ENCODE measurements around the gene FUT1.

FUT1 gene

DNA sequence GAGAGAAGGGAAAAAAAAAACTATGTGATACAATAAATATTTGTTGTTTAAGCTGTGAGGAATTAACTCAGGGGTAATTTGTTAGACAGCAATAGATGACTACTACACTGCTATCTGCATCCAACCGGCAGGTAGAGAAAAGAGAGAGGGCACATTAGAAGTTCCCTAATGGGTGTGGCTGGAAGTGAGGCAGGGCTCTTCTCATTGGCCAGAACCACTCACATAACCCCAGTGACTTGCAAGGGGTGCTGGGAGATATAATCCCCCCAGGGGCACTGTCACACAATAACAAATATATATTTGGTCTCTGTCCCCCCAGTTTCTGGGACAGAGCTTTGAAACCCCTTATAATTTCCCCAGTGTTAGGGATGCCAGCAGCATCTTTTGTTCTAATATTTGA is 27.2 kb upstream of the FUT1 start:
- DNase-seq (ENCODE audit: low read depth) = no peak
- TF ChIP-seq, protein P1, sequence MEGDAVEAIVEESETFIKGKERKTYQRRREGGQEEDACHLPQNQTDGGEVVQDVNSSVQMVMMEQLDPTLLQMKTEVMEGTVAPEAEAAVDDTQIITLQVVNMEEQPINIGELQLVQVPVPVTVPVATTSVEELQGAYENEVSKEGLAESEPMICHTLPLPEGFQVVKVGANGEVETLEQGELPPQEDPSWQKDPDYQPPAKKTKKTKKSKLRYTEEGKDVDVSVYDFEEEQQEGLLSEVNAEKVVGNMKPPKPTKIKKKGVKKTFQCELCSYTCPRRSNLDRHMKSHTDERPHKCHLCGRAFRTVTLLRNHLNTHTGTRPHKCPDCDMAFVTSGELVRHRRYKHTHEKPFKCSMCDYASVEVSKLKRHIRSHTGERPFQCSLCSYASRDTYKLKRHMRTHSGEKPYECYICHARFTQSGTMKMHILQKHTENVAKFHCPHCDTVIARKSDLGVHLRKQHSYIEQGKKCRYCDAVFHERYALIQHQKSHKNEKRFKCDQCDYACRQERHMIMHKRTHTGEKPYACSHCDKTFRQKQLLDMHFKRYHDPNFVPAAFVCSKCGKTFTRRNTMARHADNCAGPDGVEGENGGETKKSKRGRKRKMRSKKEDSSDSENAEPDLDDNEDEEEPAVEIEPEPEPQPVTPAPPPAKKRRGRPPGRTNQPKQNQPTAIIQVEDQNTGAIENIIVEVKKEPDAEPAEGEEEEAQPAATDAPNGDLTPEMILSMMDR (conservative IDR thresholded peaks at IDR 0.05; ENCODE audit: control insufficient read depth, insufficient read depth, low read depth, low read length) = no peak
- H3K4me3 ChIP-seq (ENCODE audit: control insufficient read depth, low read depth, low read length) = no peak overlapping the region

DNA sequence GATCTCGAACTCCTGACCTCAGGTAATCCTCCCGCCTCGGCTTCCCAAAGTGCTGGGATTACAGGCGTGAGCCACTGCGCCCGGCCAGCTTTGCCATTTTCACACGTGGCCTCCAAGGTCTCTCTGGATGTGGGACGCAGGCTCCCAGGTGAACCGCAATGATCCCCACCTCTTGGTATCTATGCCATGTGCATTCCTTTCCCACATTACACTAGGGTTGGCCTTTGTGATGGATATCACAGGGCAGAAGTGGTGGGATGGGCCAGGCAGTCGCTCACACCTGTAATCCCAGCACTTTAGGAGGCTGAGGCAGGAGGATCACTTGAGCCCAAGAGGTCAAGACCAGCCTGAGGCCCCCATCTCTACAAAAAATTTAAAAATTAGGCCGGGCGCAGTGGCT is 25.3 kb upstream of the FUT1 start:
- DNase-seq (ENCODE audit: low read depth) = no peak
- H3K4me3 ChIP-seq (ENCODE audit: control insufficient read depth, low read depth, low read length) = no peak overlapping the region
- TF ChIP-seq, protein P1 (conservative IDR thresholded peaks at IDR 0.05; ENCODE audit: control insufficient read depth, insufficient read depth, low read depth, low read length) = no peak

DNA sequence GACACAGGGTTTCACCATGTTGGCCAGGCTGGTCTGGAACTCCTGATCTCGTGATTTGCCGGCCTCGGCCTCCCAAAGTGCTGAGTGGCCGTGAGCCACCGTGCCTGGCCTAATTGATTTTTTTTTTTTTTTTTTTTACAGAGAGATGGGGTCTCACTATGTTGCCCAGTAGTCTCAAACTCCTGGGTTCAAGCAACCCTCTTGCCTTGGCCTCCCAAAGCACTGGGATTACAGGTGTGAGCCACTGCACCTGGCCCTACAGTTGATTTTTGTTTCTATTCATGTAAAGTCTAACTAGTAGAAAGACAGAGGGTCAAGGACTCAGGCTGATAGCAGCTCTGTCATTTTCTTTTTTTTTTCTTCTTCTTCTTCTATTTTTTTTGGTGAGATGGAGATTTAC is 24.7 kb upstream of the FUT1 start:
- no peak overlapping the region for H3K4me3 ChIP-seq (ENCODE audit: control insufficient read depth, low read depth, low read length)
- no peak for DNase-seq (ENCODE audit: low read depth)
- TF ChIP-seq, protein P1 (conservative IDR thresholded peaks at IDR 0.05; ENCODE audit: control insufficient read depth, insufficient read depth, low read depth, low read length) = no peak

DNA sequence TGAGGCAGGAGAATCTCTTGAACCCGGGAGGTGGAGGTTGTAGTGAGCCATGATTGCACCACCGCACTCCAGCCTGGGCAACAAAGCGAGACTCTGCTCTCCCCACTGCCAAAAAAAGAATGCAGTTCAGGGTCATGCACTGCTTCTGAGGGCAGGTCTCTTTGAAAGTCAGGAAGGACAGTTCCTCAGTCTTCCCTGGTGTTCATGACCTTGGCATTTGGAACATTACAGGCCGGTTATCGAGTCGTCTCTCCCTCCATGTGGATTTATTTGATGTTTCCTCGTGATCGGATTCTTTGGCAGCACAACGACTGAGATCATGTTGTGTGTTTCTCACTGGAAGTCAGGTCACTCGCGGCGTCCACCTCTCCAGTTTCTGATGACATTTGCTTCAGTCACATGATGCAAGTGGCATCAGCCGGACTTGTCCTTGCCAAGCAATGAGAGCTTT is 20.1 kb upstream of the FUT1 start:
- no peak overlapping the region for H3K4me3 ChIP-seq (ENCODE audit: control insufficient read depth, low read depth, low read length)
- TF ChIP-seq, protein P1 (conservative IDR thresholded peaks at IDR 0.05; ENCODE audit: control insufficient read depth, insufficient read depth, low read depth, low read length) = no peak

DNA sequence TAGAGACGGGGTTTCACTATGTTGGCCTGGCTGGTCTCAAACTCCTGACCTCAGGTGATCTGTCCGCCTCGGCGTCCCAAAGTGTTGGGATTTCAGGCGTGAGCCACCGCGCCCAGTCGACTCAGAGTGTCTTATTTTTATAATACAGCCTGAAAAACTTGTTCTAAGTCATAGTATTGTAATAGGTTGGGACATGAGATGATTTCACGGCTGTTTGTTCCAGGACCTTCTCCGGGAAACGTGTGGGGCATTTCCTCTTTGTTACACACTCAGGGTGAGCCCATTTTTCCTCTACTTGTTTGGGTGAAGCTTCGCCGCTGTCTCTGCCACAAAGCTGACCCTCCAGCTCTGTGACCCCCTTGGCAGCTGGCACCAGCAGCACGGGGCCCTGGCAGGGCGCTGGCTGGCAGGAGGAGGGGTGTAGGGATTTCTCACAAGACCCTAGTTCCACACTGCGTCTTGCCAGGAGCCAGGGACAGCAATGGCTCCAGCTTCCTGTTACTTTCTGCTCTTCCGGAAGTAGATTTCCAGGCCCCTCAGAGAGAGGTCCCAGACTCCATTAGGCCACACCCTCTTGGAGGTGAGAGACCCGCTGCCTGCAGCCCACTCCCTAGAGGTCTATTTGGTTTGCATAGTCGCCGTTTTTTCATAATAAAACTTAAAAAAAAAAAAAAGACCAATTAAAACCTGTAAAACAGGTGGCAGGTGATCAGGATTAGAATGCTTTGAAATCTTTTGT is 18.5 kb upstream of the FUT1 start:
- H3K4me3 ChIP-seq (ENCODE audit: control insufficient read depth, low read depth, low read length) = no peak overlapping the region
- DNase-seq (ENCODE audit: low read depth) = no peak
- TF ChIP-seq, protein P1 (conservative IDR thresholded peaks at IDR 0.05; ENCODE audit: control insufficient read depth, insufficient read depth, low read depth, low read length) = no peak

More for the DNA sequence above, 20.1 kb upstream of the FUT1 start:
- peak; percentile 34 for DNase-seq (ENCODE audit: low read depth)

DNA sequence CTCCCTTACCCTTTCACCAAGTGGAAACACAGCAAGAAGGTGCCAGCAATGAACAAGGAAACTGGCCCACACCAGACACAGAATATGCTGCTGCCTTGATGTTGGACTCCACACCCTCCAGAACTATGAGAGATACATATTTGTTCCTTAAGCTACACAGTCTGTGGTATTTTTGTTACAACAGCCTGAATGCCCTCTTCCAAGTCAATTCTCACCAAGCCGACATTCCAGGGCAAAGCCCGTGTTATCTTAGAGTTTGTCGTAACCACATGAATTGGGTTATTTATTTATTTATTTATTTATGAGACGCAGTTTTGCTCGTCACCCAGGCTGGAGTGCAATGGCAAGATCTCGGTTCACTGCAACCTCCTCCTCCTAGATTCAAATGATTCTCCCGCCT is 17.8 kb upstream of the FUT1 start:
- H3K4me3 ChIP-seq (ENCODE audit: control insufficient read depth, low read depth, low read length) = no peak overlapping the region
- TF ChIP-seq, protein P1 (conservative IDR thresholded peaks at IDR 0.05; ENCODE audit: control insufficient read depth, insufficient read depth, low read depth, low read length) = no peak
- no peak for DNase-seq (ENCODE audit: low read depth)
